Panc1 (cell line): ENCODE data around the gene QRICH1. TPM values are rescaled to one million over a fixed set of nuclear protein-coding genes. Genes with fewer than 3 reads are reported as not detected.
A peak's percentile ranks its signal among the peaks of the same experiment; 100 is the strongest.

Experiments used
- ATAC-seq: fragments of 200-7000 bp; cut with Tn5 transposase; 2 replicates; pipeline ENCODE4 v1.9.1; 2020; ENCODE audit warnings: mild to moderate bottlenecking, moderate library complexity
- BruUV-seq: library from RNA; stranded (reverse); fragments of 400-500 nt; replicated peaks from 2 replicates; lab custom pipeline; 2021; lab: Mats Ljungman, UMichigan
- CTCF ChIA-PET: fragments of 300-600 bp; sonication (Branson Sonifier 250); formaldehyde crosslinking; loops from one replicate; lab custom pipeline; 2022; ENCODE audit warnings: antibody characterized with exemption; lab: Charles Lee
- POLR2A ChIA-PET: fragments of 300-600 bp; sonication (Branson Sonifier 250); formaldehyde crosslinking; loops from one replicate; lab custom pipeline; 2022; ENCODE audit warnings: antibody characterized with exemption; lab: Charles Lee
- DNase-seq: peaks from one replicate; pipeline ENCODE4 v3.0.0-alpha.2; 2010; ENCODE audit warnings: low read depth, low spot score
- H3K27ac ChIP-seq: 2 replicates; pipeline ENCODE4 v1.5.1; 2011; ENCODE audit warnings: mild to moderate bottlenecking, low read length, inconsistent platforms
- H3K27me3 ChIP-seq: fragments of 200-500 bp; sonication (Bioruptor generic); 2 replicates; pipeline ENCODE4 v1.6.0; 2014; ENCODE audit warnings: low read length, inconsistent platforms; ENCODE audit not compliant: control insufficient read depth, insufficient read depth
- H3K36me3 ChIP-seq: fragments of 200-500 bp; sonication (Bioruptor generic); 2 replicates; pipeline ENCODE4 v1.5.1; 2014; ENCODE audit warnings: inconsistent platforms, mild to moderate bottlenecking, low read length, moderate library complexity; ENCODE audit not compliant: control insufficient read depth, insufficient read depth
- H3K4me1 ChIP-seq: 2 replicates; pipeline ENCODE4 v1.5.1; 2011; ENCODE audit warnings: inconsistent platforms, mild to moderate bottlenecking, low read length, moderate library complexity; ENCODE audit not compliant: control insufficient read depth, insufficient read depth
- H3K4me3 ChIP-seq, 2 experiments: 2 replicates each; pipeline ENCODE4 v1.5.1; 2011 to 2012; ENCODE audit warnings: low read depth in 2 of 2, low read length in 2 of 2, mild to moderate bottlenecking in 2 of 2, inconsistent platforms in 1 of 2, moderate library complexity in 1 of 2
- H3K9me3 ChIP-seq: fragments of 200-500 bp; sonication (Bioruptor generic); 2 replicates; pipeline ENCODE4 v1.5.1; 2014; ENCODE audit warnings: low read depth, mild to moderate bottlenecking, inconsistent platforms, low read length, moderate library complexity; ENCODE audit not compliant: control insufficient read depth, insufficient read depth
- POLR2AphosphoS5 ChIP-seq: IDR thresholded peaks from 2 replicates; pipeline ENCODE4 v1.6.1; 2012; ENCODE audit warnings: mild to moderate bottlenecking, low read depth, low read length, moderate library complexity
- SIN3A ChIP-seq: IDR thresholded peaks from 2 replicates; pipeline ENCODE4 v1.6.1; 2012; ENCODE audit warnings: low read depth, mild to moderate bottlenecking, low read length, moderate library complexity, borderline replicate concordance; ENCODE audit not compliant: insufficient read depth
- TCF7L2 ChIP-seq: IDR thresholded peaks from 2 replicates; pipeline ENCODE4 v1.6.1; 2011; ENCODE audit warnings: mild to moderate bottlenecking, low read depth, low read length, inconsistent platforms
- in situ Hi-C: cut with HindIII; loops from 2 replicates; pipeline ENCODE4 v1.10.0; 2016; ENCODE audit warnings: low sequenced_read_pairs, low pct_unique_long_range_greater_than_20kb
- intact Hi-C: fragments of 100-400 bp; cut with micrococcal nuclease; formaldehyde crosslinking; loops from one replicate; pipeline ENCODE4 v1.10.0; 2022; ENCODE audit not compliant: unreplicated experiment
- total RNA-seq: library from RNA; stranded (reverse); gene quantifications from one replicate; pipeline ENCODE4 v1.2.1, GENCODE V29; 2021; ENCODE audit not compliant: unreplicated experiment
- TF ChIP-seq, protein P1 (sequence below), 2 experiments: IDR thresholded peaks; 2 replicates each; pipeline ENCODE4 v1.6.1; 2011 to 2012; ENCODE audit warnings: low read depth in 2 of 2, control low read depth in 1 of 2, low read length in 1 of 2, mild to moderate bottlenecking in 1 of 2, moderate library complexity in 1 of 2; ENCODE audit not compliant: insufficient read depth in 1 of 2
- TF ChIP-seq, protein P2 (sequence below): fragments of 450-650 bp; IDR thresholded peaks from 2 replicates; pipeline ENCODE4 v1.5.1; 2017; ENCODE audit warnings: mild to moderate bottlenecking

QRICH1 gene
- total RNA-seq, 1 experiment from 2014 or later = 79.9 TPM

DNA sequence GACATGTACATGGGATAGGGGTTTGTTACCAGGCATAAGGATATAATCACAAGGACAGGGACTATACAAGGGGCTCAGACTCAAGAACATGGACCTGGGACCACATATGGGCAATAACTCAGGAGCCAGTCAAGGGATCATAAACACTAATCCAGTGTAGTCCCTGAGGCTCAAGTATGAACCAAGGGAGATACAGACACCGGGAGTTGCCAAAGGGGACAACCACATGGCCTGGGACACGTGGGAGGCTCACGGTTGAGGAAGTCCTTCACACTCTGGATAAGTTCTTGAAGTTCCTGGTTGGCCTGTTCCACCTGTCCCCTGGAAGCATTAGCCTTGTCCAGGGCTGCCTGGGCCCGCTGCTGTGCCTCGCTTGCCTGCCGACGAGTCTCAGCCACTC is 28.6 kb upstream of the QRICH1 start:
- intact Hi-C loops = no loop called here
- Histone ChIP-seq H3K27me3 (no peaks in the 10 kb centered on the region), H3K36me3 (no peaks in the 10 kb centered on the region; the same call in 1 of the 2 replicates), H3K9me3 (no peaks in the 10 kb centered on the region), H3K4me1 (peaks cover 8% of the 10 kb centered on the region), H3K27ac (no peak overlapping the region), H3K4me3 (no peak overlapping the region)
- DNase-seq (no peak), ATAC-seq (no peak)
- POLR2A ChIA-PET = no interaction called here
- in situ Hi-C loops = no loop called here
- TF ChIP-seq, protein P1, sequence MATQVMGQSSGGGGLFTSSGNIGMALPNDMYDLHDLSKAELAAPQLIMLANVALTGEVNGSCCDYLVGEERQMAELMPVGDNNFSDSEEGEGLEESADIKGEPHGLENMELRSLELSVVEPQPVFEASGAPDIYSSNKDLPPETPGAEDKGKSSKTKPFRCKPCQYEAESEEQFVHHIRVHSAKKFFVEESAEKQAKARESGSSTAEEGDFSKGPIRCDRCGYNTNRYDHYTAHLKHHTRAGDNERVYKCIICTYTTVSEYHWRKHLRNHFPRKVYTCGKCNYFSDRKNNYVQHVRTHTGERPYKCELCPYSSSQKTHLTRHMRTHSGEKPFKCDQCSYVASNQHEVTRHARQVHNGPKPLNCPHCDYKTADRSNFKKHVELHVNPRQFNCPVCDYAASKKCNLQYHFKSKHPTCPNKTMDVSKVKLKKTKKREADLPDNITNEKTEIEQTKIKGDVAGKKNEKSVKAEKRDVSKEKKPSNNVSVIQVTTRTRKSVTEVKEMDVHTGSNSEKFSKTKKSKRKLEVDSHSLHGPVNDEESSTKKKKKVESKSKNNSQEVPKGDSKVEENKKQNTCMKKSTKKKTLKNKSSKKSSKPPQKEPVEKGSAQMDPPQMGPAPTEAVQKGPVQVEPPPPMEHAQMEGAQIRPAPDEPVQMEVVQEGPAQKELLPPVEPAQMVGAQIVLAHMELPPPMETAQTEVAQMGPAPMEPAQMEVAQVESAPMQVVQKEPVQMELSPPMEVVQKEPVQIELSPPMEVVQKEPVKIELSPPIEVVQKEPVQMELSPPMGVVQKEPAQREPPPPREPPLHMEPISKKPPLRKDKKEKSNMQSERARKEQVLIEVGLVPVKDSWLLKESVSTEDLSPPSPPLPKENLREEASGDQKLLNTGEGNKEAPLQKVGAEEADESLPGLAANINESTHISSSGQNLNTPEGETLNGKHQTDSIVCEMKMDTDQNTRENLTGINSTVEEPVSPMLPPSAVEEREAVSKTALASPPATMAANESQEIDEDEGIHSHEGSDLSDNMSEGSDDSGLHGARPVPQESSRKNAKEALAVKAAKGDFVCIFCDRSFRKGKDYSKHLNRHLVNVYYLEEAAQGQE (IDR thresholded peaks at IDR 0.05; ENCODE audit: insufficient read depth in 1 of 2, low read depth in 2 of 2, low read length in 1 of 2) = no peak
- TF ChIP-seq TCF7L2 (no peak), POLR2AphosphoS5 (no peak), SIN3A (no peak)
- TF ChIP-seq, protein P2, sequence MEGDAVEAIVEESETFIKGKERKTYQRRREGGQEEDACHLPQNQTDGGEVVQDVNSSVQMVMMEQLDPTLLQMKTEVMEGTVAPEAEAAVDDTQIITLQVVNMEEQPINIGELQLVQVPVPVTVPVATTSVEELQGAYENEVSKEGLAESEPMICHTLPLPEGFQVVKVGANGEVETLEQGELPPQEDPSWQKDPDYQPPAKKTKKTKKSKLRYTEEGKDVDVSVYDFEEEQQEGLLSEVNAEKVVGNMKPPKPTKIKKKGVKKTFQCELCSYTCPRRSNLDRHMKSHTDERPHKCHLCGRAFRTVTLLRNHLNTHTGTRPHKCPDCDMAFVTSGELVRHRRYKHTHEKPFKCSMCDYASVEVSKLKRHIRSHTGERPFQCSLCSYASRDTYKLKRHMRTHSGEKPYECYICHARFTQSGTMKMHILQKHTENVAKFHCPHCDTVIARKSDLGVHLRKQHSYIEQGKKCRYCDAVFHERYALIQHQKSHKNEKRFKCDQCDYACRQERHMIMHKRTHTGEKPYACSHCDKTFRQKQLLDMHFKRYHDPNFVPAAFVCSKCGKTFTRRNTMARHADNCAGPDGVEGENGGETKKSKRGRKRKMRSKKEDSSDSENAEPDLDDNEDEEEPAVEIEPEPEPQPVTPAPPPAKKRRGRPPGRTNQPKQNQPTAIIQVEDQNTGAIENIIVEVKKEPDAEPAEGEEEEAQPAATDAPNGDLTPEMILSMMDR = no peak
- no TSS peak for BruUV-seq
- CTCF ChIA-PET = no interaction called here

DNA sequence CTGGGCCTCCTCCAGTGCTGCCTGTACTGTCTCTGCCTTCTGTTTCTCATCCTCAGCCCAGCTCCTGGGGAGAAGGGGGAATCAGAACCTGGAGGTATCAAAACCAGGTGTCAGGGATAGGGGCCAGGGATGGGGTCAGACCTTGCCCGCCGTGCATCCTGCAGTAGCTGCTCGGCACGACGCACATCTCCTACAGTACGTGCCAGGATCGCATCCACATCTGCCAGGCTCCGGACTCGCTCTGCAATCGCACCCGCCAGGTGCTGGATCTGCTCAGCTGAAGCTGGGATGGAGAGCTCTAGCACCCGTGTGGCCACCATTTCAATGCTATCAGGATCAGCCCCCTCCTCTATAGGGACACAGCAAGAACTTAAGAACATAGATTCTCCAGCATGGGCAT is 28.2 kb upstream of the QRICH1 start:
- TF ChIP-seq, protein P2 = no peak
- TF ChIP-seq POLR2AphosphoS5 (no peak), TCF7L2 (no peak), SIN3A (no peak)
- TF ChIP-seq, protein P1 (IDR thresholded peaks at IDR 0.05; ENCODE audit: insufficient read depth in 1 of 2, low read depth in 2 of 2, low read length in 1 of 2) = no peak
- intact Hi-C loops (no loop called here), in situ Hi-C loops (no loop called here)
- ChIA-PET CTCF (no interaction called here), POLR2A (no interaction called here)
- Histone ChIP-seq H3K4me1 (peaks cover 8% of the 10 kb centered on the region), H3K9me3 (no peaks in the 10 kb centered on the region), H3K4me3 (no peak overlapping the region), H3K36me3 (no peaks in the 10 kb centered on the region; the same call in 1 of the 2 replicates), H3K27ac (no peak overlapping the region), H3K27me3 (no peaks in the 10 kb centered on the region)
- BruUV-seq = TSS peak; percentile 50
- no peak for ATAC-seq
- no peak for DNase-seq
